Right ventricle myocardium superior (tissue), 1 donor: ENCODE data around the gene PBOV1. TPM values are rescaled to one million over a fixed set of nuclear protein-coding genes. Genes with fewer than 3 reads are reported as not detected.
A peak's percentile ranks its signal among the peaks of the same experiment; 100 is the strongest.
"Not testable (repeated sequence)": the region's sequence is repeated elsewhere in the genome, so short reads cannot be mapped to it uniquely, and the experiment has no call there.

Experiments used
- ATAC-seq: fragments of 200-7000 bp; cut with Tn5 transposase; one replicate; pipeline ENCODE4 v1.9.1; 2020; ENCODE audit warnings: mild to moderate bottlenecking; ENCODE audit not compliant: poor library complexity
- DNase-seq: peaks from one replicate; pipeline ENCODE4 v3.0.0-alpha.2; 2020
- intact Hi-C: fragments of 100-400 bp; cut with DNase I; formaldehyde crosslinking; loops from one replicate; pipeline ENCODE4 v1.11.2; 2022
- total RNA-seq: library from RNA; stranded (reverse); fragmentation: NEBNext Ultra II Directional; extraction: Animal tissue kit (Norgen Biotek cat#: 25700); gene quantifications from one replicate; pipeline ENCODE4 v1.2.1, GENCODE V29; 2021
- donor health status: DM: no; HTN: yes; CAD: no; lungs with severe emphysema.

Gene PBOV1
- total RNA-seq, 1 donor from 2014 or later: not detected

- ATAC-seq, intact Hi-C loops: not testable (repeated sequence)
These were observed 5.8 kb downstream of the PBOV1 start for GRCh38 chr6:138212530-138212929.

GRCh38 chr6:138211601-138212000 lies 6.7 kb downstream of the PBOV1 start:
- ATAC-seq (no peak), DNase-seq (no peak)
- intact Hi-C loops: no loop called here

More at GRCh38 chr6:138212530-138212929, 5.8 kb downstream of the PBOV1 start:
- not testable (repeated sequence) for DNase-seq

- no peak for DNase-seq
- intact Hi-C loops: no loop called here
- ATAC-seq: no peak
These were observed 7.2 kb downstream of the PBOV1 start for GRCh38 chr6:138211048-138211581.

- ATAC-seq: peak; percentile 80
- intact Hi-C loops: no loop called here
- no peak for DNase-seq
These were observed 11.4 kb downstream of the PBOV1 start for GRCh38 chr6:138206862-138207261.

GRCh38 chr6:138205437-138206094 lies 12.7 kb downstream of the PBOV1 start:
- DNase-seq (no peak), ATAC-seq (peak; percentile 91)
- intact Hi-C loops: no loop called here

GRCh38 chr6:138204792-138205384 lies 13.4 kb downstream of the PBOV1 start:
- no peak for DNase-seq
- intact Hi-C loops: no loop called here
- no peak for ATAC-seq

GRCh38 chr6:138204303-138204702 lies 14.0 kb downstream of the PBOV1 start:
- ATAC-seq (no peak), DNase-seq (no peak)
- intact Hi-C loops: no loop called here

- ATAC-seq (no peak), DNase-seq (no peak)
- intact Hi-C loops: no loop called here
These were observed 15.0 kb downstream of the PBOV1 start for GRCh38 chr6:138203315-138203714.

- DNase-seq (no peak), ATAC-seq (no peak)
- intact Hi-C loops: no loop called here
These were observed 16.5 kb downstream of the PBOV1 start for GRCh38 chr6:138201836-138202235.

- intact Hi-C loops: no loop called here
- DNase-seq (no peak), ATAC-seq (no peak)
These were observed 19.7 kb downstream of the PBOV1 start for GRCh38 chr6:138198430-138199091.

GRCh38 chr6:138197570-138197969 lies 20.7 kb downstream of the PBOV1 start:
- intact Hi-C loops: no loop called here
- ATAC-seq: no peak
- no peak for DNase-seq

- DNase-seq: no peak
- intact Hi-C loops: no loop called here
- ATAC-seq: no peak
These were observed 22.1 kb downstream of the PBOV1 start for GRCh38 chr6:138196122-138196738.

- DNase-seq: no peak
- intact Hi-C loops: no loop called here
- no peak for ATAC-seq
These were observed 24.0 kb downstream of the PBOV1 start for GRCh38 chr6:138194287-138194686.

GRCh38 chr6:138188278-138188941 lies 29.9 kb downstream of the PBOV1 start:
- DNase-seq (no peak), ATAC-seq (no peak)
- intact Hi-C loops: no loop called here

- intact Hi-C loops: no loop called here
- DNase-seq: no peak
- no peak for ATAC-seq
These were observed 31.1 kb downstream of the PBOV1 start for GRCh38 chr6:138187156-138187555.

GRCh38 chr6:138184230-138184629 lies 34.1 kb downstream of the PBOV1 start:
- intact Hi-C loops: no loop called here
- ATAC-seq: no peak
- DNase-seq: no peak

- ATAC-seq: no peak
- intact Hi-C loops: no loop called here
- no peak for DNase-seq
These were observed 34.5 kb downstream of the PBOV1 start for GRCh38 chr6:138183790-138184134.

GRCh38 chr6:138182939-138183789 lies 35.1 kb downstream of the PBOV1 start:
- DNase-seq (no peak), ATAC-seq (no peak)
- intact Hi-C loops: no loop called here
